Measurements from ENCODE around the gene DAPK1.

GRCh38 chr9:87650611-87651295, 153.1 kb downstream of the DAPK1 start:
- TF ChIP-seq, protein P1, sequence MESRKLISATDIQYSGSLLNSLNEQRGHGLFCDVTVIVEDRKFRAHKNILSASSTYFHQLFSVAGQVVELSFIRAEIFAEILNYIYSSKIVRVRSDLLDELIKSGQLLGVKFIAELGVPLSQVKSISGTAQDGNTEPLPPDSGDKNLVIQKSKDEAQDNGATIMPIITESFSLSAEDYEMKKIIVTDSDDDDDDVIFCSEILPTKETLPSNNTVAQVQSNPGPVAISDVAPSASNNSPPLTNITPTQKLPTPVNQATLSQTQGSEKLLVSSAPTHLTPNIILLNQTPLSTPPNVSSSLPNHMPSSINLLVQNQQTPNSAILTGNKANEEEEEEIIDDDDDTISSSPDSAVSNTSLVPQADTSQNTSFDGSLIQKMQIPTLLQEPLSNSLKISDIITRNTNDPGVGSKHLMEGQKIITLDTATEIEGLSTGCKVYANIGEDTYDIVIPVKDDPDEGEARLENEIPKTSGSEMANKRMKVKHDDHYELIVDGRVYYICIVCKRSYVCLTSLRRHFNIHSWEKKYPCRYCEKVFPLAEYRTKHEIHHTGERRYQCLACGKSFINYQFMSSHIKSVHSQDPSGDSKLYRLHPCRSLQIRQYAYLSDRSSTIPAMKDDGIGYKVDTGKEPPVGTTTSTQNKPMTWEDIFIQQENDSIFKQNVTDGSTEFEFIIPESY (IDR thresholded peaks at IDR 0.05; ENCODE audit: borderline replicate concordance, low read depth), result no peak
- TF ChIP-seq, protein P2, sequence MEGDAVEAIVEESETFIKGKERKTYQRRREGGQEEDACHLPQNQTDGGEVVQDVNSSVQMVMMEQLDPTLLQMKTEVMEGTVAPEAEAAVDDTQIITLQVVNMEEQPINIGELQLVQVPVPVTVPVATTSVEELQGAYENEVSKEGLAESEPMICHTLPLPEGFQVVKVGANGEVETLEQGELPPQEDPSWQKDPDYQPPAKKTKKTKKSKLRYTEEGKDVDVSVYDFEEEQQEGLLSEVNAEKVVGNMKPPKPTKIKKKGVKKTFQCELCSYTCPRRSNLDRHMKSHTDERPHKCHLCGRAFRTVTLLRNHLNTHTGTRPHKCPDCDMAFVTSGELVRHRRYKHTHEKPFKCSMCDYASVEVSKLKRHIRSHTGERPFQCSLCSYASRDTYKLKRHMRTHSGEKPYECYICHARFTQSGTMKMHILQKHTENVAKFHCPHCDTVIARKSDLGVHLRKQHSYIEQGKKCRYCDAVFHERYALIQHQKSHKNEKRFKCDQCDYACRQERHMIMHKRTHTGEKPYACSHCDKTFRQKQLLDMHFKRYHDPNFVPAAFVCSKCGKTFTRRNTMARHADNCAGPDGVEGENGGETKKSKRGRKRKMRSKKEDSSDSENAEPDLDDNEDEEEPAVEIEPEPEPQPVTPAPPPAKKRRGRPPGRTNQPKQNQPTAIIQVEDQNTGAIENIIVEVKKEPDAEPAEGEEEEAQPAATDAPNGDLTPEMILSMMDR (IDR thresholded peaks at IDR 0.05), result no peak
- TF ChIP-seq POLR2AphosphoS5 (IDR thresholded peaks at IDR 0.05; ENCODE audit: low read depth, low read length) (no peak), MXI1 (IDR thresholded peaks at IDR 0.05; ENCODE audit: low read depth, low read length) (no peak), JUND (IDR thresholded peaks at IDR 0.05) (no peak), RAD21 (IDR thresholded peaks at IDR 0.05; ENCODE audit: low read length) (no peak), REST (IDR thresholded peaks at IDR 0.05; ENCODE audit: low read depth, low read length) (no peak), RXRA (IDR thresholded peaks at IDR 0.05; ENCODE audit: borderline replicate concordance, low read depth) (no peak), EP300 (IDR thresholded peaks at IDR 0.05; ENCODE audit: borderline replicate concordance in 1 of 2, low read depth in 1 of 2, low read length in 1 of 2) (no peak), NRF1 (IDR thresholded peaks at IDR 0.05; ENCODE audit: low read depth, low read length) (no peak), TAF1 (IDR thresholded peaks at IDR 0.05; ENCODE audit: borderline replicate concordance, low read depth, low read length) (no peak)
- TF ChIP-seq, protein P3, sequence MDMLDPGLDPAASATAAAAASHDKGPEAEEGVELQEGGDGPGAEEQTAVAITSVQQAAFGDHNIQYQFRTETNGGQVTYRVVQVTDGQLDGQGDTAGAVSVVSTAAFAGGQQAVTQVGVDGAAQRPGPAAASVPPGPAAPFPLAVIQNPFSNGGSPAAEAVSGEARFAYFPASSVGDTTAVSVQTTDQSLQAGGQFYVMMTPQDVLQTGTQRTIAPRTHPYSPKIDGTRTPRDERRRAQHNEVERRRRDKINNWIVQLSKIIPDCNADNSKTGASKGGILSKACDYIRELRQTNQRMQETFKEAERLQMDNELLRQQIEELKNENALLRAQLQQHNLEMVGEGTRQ (IDR thresholded peaks at IDR 0.05; ENCODE audit: borderline replicate concordance, low read depth, low read length), result no peak

Data from SK-N-SH (cell line).